DMS 273 (cell line): ENCODE results near the gene NAA20.
A peak's percentile ranks its signal among the peaks of the same experiment; 100 is the strongest.

Experiments used
- DNase-seq: peaks from one replicate; lab custom pipeline; 2025; ENCODE audit not compliant: unreplicated experiment; lab: John Stamatoyannopoulos, UW

Gene NAA20

DNA sequence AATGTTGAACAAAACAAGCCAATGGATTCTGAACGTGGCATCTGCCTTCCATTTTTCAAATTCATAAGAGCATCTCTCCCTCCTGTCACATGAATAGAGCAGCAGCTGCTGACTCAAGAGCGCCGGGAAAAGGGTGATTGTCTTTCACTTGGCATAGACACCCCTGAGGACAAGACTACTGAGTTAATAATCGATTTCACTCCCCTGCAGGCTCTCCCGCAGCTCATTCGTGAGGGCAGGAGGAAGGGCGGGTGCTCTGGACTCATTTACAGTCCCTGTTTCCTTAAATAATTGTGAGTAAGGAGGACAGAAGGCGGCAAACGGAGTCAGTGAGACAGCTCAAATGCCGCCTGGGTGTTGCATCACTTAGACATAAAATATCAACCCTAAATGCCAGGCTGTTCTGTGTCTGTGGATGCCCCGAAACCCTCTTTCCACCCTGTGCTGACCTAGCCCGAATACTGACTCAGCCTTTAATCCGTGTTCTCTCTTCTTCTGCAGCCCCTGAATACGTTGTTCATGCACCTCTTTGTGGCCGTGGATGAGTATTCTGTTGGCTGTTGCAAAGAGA lies 56.7 kb downstream of the NAA20 start:
- DNase-seq = peak; percentile 77

DNA sequence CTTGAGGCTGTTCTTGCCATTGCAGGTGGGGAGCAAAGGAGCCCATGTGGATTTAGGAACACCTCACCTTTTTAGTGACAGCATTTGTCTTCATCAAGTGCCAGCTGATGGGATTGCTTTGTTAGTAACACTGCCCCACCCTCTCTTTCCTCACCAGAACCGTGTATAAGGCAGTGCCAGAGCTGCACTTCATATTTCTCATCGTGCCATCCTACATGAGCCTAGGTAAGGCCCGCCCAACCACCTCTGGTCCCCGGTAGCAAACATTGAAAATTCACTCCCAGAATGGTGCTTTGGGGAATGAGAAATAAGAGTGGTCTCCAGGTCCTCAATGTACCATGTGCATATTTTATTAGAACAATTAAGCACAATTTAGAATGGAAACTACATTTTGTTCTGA lies 57.9 kb downstream of the NAA20 start:
- no peak for DNase-seq

DNA sequence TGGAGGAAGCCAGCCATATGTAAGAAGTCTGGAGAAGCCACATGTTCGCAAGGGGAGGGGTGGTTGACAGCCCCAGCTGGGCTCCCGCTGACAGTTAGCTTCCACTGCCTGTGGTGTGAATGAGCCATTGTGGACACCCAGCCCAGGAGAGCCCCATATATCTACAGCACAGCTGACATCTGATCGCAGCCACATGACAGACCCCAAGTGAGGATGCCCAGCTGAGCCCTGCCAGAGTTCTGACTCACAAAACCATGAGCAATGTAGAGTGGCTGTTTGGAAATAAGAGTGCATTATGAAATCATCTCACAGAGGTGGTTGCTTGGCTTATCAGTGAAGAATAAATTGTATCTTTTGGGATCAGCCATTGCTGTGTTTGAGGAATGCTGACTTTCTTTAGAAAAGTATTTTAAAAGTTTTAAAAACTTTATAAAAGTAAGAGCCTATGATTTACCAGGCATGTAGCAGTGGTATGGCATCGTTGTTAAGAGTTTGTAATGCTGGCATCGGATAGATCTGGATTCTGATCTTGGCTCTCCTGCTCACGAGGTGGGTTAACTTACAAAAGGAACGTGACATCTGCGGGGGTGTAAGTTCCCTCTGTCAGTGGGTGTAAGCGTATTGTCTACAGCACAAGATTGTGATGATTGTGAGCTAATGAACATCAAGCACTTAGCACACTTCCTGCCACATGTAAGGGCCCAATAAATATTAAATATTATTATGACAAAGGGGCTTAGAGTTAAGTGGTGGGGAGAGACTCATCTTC lies 59.3 kb downstream of the NAA20 start:
- peak; percentile 32 for DNase-seq

DNA sequence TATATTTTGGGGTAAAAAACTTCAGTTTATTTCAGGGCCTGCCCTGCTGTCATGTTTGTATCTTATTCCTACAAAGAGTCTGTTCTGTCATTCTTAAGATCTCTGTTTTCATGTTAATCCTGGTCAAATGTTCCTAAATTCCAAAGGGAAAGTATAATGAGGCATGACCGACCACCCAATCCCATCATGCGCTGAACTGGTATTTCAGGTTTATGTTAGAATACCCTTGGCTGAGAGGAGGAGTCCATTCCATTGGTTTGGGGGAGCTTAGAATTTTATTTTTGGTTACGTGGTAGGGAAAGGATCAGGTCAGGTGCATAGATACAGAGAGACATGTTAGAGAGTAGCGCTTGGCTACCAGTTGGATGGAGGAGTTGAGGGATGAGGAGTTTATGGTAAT lies 60.9 kb downstream of the NAA20 start:
- DNase-seq = no peak

DNA sequence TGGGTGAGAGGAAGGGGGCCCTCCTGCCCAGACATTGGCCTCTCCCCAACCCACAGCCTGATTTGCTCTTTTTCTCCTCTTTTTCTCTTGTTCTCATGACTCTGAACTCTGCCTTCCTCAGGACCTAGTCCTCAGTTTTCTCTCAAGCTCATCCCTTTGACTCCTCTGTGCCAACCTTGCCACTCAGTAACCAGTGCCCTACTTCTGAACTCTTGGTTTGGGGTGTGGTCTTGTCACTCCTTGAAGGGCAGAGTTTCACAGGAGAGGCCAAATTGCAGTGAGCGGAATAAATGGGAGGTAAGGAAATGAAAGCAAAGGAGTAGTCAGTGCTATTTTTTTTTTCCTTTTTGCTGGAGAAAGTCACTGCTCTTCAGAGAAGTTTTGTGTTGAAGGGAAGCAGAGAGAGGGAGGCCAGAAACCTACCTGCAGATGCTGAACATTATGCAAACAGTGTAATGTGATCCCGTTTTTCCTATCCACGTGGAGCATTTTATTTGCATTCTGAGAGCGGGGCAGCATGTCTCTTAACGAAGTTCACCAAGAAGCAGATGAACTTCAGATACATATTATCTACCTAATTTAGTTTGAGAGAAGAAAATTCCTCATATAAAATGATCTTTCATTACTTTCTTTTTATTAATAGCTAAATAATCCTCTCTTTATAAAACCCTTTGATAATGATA lies 62.1 kb downstream of the NAA20 start:
- DNase-seq = peak; percentile 82
